OCI-LY1 (cell line): Measurements from ENCODE around the gene FBXW5.

ENCODE experiments used
- H2AFZ ChIP-seq: fragments of 200-600 bp; sonication (generic), shearing (Covaris generic); 2 replicates; pipeline ENCODE4 v1.6.0; 2014; ENCODE audit warnings: antibody characterized with exemption, mild to moderate bottlenecking, low read length
- H3F3A ChIP-seq: fragments of 200-600 bp; sonication (generic), shearing (Covaris generic); 2 replicates; pipeline ENCODE4 v1.6.0; 2014; ENCODE audit warnings: mild to moderate bottlenecking, antibody characterized with exemption, low read length, moderate library complexity; ENCODE audit not compliant: insufficient read depth
- H3K27ac ChIP-seq: fragments of 200-600 bp; sonication (generic); 2 replicates; pipeline ENCODE4 v1.5.1; 2014; ENCODE audit warnings: low read length, mixed run types, mild to moderate bottlenecking, low read depth; ENCODE audit not compliant: poor library complexity, severe bottlenecking
- H3K27me3 ChIP-seq: fragments of 200-600 bp; sonication (generic); 2 replicates; pipeline ENCODE4 v1.6.0; 2014; ENCODE audit warnings: antibody characterized with exemption, mild to moderate bottlenecking, low read length, moderate library complexity; ENCODE audit not compliant: insufficient read depth
- H3K36me3 ChIP-seq: fragments of 200-600 bp; sonication (generic); 2 replicates; pipeline ENCODE4 v1.6.1; 2014; ENCODE audit warnings: mild to moderate bottlenecking, antibody characterized with exemption, low read length, moderate library complexity, mixed read lengths; ENCODE audit not compliant: insufficient read depth
- H3K4me1 ChIP-seq: fragments of 200-600 bp; sonication (generic); 2 replicates; pipeline ENCODE4 v1.5.1; 2014; ENCODE audit warnings: mild to moderate bottlenecking, low read length, moderate library complexity; ENCODE audit not compliant: insufficient read depth, severe bottlenecking
- H3K4me2 ChIP-seq: fragments of 200-600 bp; sonication (generic), shearing (Covaris generic); 2 replicates; pipeline ENCODE4 v1.6.1; 2014; ENCODE audit warnings: low read length
- H3K4me3 ChIP-seq: fragments of 200-600 bp; sonication (generic); 2 replicates; pipeline ENCODE4 v1.5.1; 2014; ENCODE audit warnings: low read length, low read depth, mild to moderate bottlenecking, mixed read lengths; ENCODE audit not compliant: poor library complexity, severe bottlenecking
- H3K79me2 ChIP-seq: fragments of 200-600 bp; shearing (Covaris generic); 2 replicates; pipeline ENCODE4 v1.6.1; 2016; ENCODE audit warnings: mixed run types, low read length, mixed read lengths; ENCODE audit not compliant: insufficient read depth
- H3K9ac ChIP-seq: fragments of 200-600 bp; sonication (generic), shearing (Covaris generic); 2 replicates; pipeline ENCODE4 v1.6.1; 2014; ENCODE audit warnings: mild to moderate bottlenecking, low read length, mixed read lengths
- H3K9me2 ChIP-seq: fragments of 200-600 bp; sonication (generic), shearing (Covaris generic); 2 replicates; pipeline ENCODE4 v1.6.1; 2014; ENCODE audit warnings: low read depth, mild to moderate bottlenecking, low read length, mixed read lengths
- H3K9me3 ChIP-seq: fragments of 200-600 bp; shearing (Covaris generic); 2 replicates; pipeline ENCODE4 v1.6.1; 2014; ENCODE audit warnings: low read length, mixed read lengths
- H4K20me1 ChIP-seq: fragments of 200-600 bp; sonication (generic), shearing (Covaris generic); 2 replicates; pipeline ENCODE4 v1.6.0; 2016; ENCODE audit warnings: mild to moderate bottlenecking, low read length; ENCODE audit not compliant: insufficient read depth
- CTCF ChIP-seq: fragments of 200-600 bp; sonication (generic), shearing (Covaris generic); IDR thresholded peaks from 2 replicates; pipeline ENCODE4 v1.5.1; 2017; ENCODE audit warnings: mild to moderate bottlenecking, antibody characterized with exemption, low read length, moderate library complexity, mixed read lengths
- EZH2 ChIP-seq: fragments of 200-600 bp; sonication (generic), shearing (Covaris generic); IDR thresholded peaks from 2 replicates; pipeline ENCODE4 v1.8.0; 2017; ENCODE audit warnings: borderline replicate concordance, mixed run types, mild to moderate bottlenecking, antibody characterized with exemption, low read length, moderate library complexity, mixed read lengths

FBXW5 gene

GRCh38 chr9:136955202-136955942 is 10.8 kb upstream of the FBXW5 start:
- Histone ChIP-seq H3K4me3 (no peak overlapping the region), H3K4me2 (no peak overlapping the region), H4K20me1 (no peaks in the 10 kb centered on the region), H3K36me3 (no peaks in the 10 kb centered on the region), H3K9me3 (no peaks in the 10 kb centered on the region), H3K4me1 (peaks cover 4% of the 10 kb centered on the region), H3K9me2 (no peaks in the 10 kb centered on the region), H3F3A (no peaks in the 10 kb centered on the region), H3K27ac (no peak overlapping the region), H2AFZ (no peak overlapping the region), H3K79me2 (no peaks in the 10 kb centered on the region), H3K27me3 (peaks cover 25% of the 10 kb centered on the region; the same call in 1 of the 2 replicates), H3K9ac (no peak overlapping the region)
- TF ChIP-seq EZH2 (no peak), CTCF (no peak)

- Histone ChIP-seq H3K4me2 (no peak overlapping the region), H3K4me1 (peaks cover 8% of the 10 kb centered on the region), H4K20me1 (no peaks in the 10 kb centered on the region), H2AFZ (no peak overlapping the region), H3K27me3 (peaks cover 20% of the 10 kb centered on the region; the same call in 1 of the 2 replicates), H3K4me3 (no peak overlapping the region), H3K9ac (no peak overlapping the region), H3F3A (no peaks in the 10 kb centered on the region), H3K27ac (no peak overlapping the region), H3K36me3 (no peaks in the 10 kb centered on the region), H3K9me2 (no peaks in the 10 kb centered on the region), H3K79me2 (no peaks in the 10 kb centered on the region), H3K9me3 (no peaks in the 10 kb centered on the region)
- TF ChIP-seq EZH2 (no peak), CTCF (no peak)
These were observed 9.9 kb upstream of the FBXW5 start for GRCh38 chr9:136954270-136955083.

- Histone ChIP-seq H3K4me2 (no peak overlapping the region), H3K36me3 (no peaks in the 10 kb centered on the region), H3K27ac (no peak overlapping the region), H3K9ac (no peak overlapping the region), H3F3A (no peaks in the 10 kb centered on the region), H3K4me3 (no peak overlapping the region), H4K20me1 (no peaks in the 10 kb centered on the region), H3K79me2 (no peaks in the 10 kb centered on the region), H3K9me2 (no peaks in the 10 kb centered on the region), H3K9me3 (no peaks in the 10 kb centered on the region), H3K27me3 (peaks cover 19% of the 10 kb centered on the region; the same call in 1 of the 2 replicates), H3K4me1 (peaks cover 12% of the 10 kb centered on the region), H2AFZ (no peak overlapping the region)
- no peak for TF ChIP-seq EZH2
- no peak for TF ChIP-seq CTCF
These were observed 9.3 kb upstream of the FBXW5 start for GRCh38 chr9:136953771-136954269.
